Measurements from ENCODE around the gene SIRT7. TPM values are rescaled to one million over a fixed set of nuclear protein-coding genes. Genes with fewer than 3 reads are reported as not detected.
"Not testable (repeated sequence)": the region's sequence is repeated elsewhere in the genome, so short reads cannot be mapped to it uniquely, and the experiment has no call there.

Gene SIRT7
- polyA plus RNA-seq, 4 donors, result 9.6 to 19.6 (median 14.7) TPM

DNA sequence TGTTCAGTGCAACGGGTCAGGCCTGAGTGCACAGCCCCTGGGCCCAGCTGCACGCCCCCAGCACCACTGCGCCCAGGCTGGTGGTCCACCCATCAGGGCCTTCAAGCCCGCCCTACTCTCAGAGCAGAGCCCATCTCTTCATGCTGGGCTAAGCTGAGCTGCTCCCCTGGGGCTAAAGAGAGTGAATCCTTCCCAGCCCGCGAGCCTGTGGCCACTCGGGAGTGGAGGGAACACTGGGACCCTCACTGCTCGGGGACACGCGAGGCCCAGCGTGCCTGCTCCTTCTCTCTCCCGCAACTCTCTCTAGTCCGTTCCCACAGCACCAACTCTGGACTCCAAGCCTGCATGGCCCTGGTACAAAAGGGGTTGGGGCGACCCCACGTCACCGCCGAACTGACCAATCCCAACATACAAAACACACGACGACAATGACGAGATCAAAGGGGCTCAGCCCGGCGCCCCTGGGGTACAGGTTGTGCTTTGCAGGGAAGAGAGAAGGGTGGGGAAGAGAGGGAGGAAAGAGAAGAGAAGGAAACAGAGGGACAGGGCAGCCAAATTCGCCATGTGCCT lies 4.1 kb upstream of the SIRT7 start:
- DNase-seq (ENCODE audit: low read depth in 4 of 4, low spot score in 2 of 4), result no peak

- DNase-seq (ENCODE audit: low read depth in 4 of 4, low spot score in 2 of 4), result no peak
Measured at GRCh38 chr17:81921537-81921862, 3.5 kb upstream of the SIRT7 start.

DNA sequence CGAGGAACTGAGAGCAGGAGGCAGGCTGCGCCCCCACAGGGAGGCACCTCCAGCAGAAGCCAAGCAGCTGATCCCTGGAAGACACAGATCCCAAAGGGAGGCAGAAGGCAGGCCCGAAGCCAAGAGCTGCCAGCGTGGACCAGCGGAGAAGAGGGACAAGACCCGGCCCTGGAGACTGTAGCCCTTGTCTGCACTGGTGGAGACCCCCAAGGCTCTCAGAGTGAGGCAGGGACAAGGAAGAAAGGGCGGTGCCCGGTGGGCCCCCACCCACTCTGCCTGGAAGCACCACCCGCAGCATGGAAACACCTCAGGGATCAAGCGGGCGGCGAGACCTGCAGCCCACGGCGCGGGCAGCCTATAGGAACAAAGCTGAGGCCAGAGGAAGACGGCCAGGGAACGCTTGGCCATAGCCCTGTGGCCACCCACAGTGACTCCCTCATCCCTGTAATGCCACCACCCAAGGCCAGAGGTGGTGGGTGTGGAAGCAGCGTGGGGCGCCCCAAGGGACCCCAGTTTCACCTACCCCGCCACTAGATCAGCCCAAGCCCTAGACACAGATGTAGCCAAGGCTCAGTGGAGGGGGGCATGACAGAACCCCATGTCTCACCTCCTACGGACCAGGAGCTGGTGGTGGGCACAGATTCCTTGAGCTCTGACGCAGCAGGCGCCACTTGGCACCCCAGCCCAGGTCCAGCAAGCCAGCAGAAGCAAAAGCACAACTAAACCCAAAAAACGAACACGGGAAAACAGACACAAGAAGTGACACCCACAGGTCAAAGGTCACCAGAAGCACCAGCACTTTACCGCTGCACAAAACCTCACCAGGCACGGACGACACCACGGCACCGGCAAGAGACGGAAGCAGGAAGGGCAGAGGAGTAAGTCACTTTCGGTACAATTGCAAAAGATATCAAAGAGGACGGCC lies 2.9 kb upstream of the SIRT7 start:
- no peak for DNase-seq (ENCODE audit: low read depth in 4 of 4, low spot score in 2 of 4)

GRCh38 chr17:81918832-81919545 lies 1.0 kb upstream of the SIRT7 start:
- no peak for DNase-seq (ENCODE audit: low read depth in 4 of 4, low spot score in 2 of 4)

DNA sequence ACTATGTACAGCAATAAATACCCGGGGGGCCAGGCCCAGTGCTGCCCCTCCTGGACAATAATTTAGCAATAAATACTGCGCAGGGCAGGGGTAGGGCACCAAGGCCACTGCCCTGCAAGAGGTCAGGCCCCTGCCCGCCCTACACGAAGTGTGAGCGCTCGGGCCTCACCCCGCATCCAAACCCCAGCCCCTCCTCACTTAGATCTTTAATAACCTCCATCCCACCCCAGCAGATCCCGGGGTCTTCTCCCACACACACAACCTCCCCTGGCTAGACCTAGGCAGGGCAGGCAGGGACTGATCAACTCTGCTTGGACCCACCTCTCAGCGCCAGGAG lies 325 bp upstream of the SIRT7 start:
- DNase-seq (ENCODE audit: low read depth in 4 of 4, low spot score in 2 of 4), result not testable (repeated sequence)

DNA sequence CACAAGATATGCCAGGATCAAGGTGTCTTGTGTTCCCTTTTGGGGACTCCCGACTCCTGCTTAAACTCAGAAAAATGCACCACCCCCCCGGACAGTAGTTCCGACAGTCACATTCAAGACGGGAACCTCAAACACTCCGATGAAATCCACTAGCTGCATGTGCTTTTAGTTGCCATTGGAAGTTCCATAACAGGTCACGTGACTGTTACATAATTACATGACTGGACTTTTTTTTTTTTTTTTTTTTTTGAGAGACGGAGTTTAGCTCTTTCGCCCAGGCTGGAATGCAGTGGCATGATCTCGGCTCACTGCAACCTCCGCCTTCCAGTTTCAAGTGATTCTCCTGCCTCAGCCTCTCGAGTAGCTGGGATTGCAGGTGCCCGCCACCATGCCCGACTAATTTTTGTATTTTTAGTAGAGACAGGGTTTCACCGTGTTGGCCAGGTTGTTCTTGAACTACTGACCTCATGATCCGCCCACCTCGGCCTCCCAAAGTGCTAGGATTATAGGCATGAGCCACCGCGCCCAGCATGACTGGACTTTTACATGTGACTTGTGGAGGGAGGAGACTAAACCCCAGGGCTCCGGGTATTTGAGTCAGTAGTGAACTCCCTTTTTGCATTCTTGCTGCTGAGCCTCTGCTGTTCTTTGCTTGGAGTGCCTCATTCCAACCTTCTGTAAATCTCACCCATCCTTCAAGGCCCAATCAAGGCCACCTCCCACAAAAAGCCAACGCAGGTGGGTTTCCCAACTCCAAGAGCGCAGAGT lies 1.6 kb downstream of the SIRT7 start:
- no peak for DNase-seq (ENCODE audit: low read depth in 4 of 4, low spot score in 2 of 4)

GRCh38 chr17:81915331-81915730 lies 2.6 kb downstream of the SIRT7 start:
- DNase-seq (ENCODE audit: low read depth in 4 of 4, low spot score in 2 of 4), result no peak

DNA sequence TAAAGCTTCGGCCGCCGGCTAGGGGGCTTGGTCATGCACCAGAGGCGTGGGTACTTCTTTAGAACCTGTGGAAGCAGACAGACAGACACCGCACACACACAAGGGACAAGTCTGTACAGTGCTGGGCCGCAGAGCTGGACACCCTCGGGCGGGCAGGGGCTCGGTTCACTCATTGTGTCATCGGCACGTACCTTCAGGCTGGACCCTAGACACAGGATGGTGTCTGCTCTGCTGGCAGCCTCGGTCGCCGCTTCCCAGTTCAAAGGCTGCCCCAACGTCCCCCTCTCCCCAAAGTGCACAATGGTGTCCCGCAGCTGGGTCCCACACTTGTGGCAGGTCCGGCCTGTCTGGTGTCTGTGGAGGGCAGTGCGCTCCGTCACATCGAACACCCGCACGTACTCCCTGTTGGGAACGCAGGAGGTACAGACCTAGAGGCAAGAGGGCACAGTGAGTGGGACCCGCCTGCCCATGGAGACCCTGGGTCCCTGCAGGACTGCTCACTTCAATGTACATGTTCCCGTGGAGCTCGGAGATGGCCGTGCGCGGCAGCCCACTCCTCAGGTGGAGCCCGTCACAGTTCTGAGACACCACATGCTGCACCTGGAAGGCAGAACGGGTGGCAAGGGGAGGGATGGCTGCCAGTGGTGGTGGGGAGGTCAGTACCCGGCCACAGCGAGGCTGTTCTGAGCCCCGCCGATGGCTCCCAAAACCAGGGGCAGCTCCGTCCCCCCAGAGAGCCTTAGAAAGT lies 3.7 kb downstream of the SIRT7 start:
- no peak for DNase-seq (ENCODE audit: low read depth in 4 of 4, low spot score in 2 of 4)

GRCh38 chr17:81913394-81914102 lies 4.4 kb downstream of the SIRT7 start:
- DNase-seq (ENCODE audit: low read depth in 4 of 4, low spot score in 2 of 4), result no peak

- DNase-seq (ENCODE audit: low read depth in 4 of 4, low spot score in 2 of 4), result no peak
Measured at GRCh38 chr17:81912441-81913309, 5.3 kb downstream of the SIRT7 start.

DNA sequence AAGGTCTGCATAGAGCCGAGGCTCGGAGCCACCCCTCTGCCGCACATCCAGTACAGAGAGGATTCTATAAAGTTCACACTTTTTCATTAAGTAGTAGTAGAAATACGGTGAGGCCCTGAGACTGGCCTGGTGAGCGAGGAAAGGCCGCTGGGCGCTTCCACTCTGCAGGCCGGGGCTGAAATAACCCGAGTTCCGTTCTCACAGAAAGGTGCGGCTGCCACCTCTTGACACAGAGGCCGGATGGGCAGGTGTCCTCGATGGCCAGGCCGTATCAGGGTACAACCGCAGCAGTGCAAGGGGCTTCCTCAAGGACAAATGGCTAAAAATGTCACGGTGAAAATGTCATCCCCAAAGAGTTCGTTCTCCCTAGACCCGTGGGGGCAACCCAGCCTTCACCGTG lies 6.0 kb downstream of the SIRT7 start:
- DNase-seq (ENCODE audit: low read depth in 4 of 4, low spot score in 2 of 4), result no peak

DNA sequence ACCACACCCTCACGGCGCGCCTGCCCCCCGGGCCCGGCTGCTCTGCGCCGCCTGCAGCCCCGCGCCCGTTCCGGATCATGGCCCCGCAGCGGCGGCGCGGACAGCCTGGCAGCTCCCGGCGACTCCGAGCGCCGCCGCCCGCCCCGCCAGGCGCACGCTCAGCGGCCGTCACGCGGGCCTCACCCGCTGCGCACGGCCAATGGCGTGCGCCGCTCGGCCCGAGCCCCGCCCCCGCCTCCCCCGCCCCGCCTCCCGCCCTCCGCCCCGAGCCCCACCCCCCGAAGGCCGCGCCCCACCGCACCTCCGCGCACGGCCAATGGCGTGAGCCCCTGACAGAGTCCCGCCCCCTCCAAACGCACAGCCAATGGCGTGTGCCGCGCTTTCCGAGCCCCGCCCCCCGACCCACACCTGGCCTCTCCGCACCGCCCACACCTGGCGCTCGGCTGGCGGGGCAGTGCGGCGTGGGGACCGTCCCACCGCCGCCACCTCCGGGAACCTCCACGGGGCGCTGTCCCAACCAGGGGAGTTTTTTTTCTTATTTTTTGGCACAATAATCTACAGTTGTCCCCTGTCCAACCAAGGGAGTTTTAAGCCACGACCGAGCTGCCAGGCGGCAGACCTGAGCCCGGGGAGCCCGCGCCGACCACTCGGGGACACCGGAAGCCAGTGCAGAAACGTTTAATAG lies 6.6 kb downstream of the SIRT7 start, which contains the start of gene PCYT2:
Gene PCYT2, minus strand, starts transcription at position 123 of the 685 bp plus-strand sequence. Its CDS starts 44 bp downstream, at position 79.
- peak in 2 of 4 donors; percentile 73 for DNase-seq (ENCODE audit: low read depth in 4 of 4, low spot score in 2 of 4)

DNA sequence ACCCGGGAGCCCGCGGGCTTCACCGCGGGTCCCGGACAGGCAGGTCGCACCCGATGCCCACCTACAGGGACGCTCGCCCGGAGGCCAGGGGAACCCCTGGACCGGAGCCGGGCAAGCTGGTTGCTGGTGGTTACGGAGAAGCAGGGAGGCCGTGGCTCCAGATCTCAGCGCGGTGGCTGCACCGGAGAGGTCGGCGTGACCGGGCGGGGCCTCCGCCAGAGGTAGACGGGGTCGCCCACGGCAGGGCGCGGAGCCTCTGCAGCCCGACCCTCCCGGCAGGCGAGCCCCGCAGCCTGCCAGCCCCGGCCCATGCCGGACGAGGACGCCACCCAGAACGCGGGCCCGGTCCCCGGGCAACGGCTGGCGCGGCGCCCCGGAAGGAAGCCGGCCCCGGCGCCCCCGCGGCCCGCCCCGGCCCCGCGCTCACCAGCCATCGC lies 7.1 kb downstream of the SIRT7 start:
- no peak for DNase-seq (ENCODE audit: low read depth in 4 of 4, low spot score in 2 of 4)

- DNase-seq (ENCODE audit: low read depth in 4 of 4, low spot score in 2 of 4), result no peak
Measured at GRCh38 chr17:81909966-81910839, 7.8 kb downstream of the SIRT7 start.

DNA sequence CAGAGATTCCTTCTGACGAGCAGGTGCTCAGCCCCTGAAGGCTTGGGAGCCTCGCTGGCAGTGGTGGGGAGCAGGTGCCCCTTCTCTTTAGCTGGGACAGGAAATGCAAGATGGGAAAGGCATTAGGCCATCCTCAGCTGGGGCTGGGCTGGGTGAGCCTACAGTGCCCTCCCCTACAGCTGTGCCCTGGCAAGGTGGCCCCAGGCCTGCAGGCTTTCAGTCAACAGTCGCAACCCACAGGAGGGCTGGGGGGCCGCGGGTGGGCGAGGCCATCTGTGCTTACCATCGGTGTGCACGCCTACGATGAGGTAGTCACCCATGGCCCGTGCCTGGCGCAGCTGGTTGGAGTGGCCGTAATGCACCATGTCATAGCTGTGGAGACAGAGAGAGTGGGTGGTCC lies 8.7 kb downstream of the SIRT7 start:
- DNase-seq (ENCODE audit: low read depth in 4 of 4, low spot score in 2 of 4), result no peak

- DNase-seq (ENCODE audit: low read depth in 4 of 4, low spot score in 2 of 4), result no peak
Measured at GRCh38 chr17:81908793-81909192, 9.2 kb downstream of the SIRT7 start.

All from left renal cortex interstitium (tissue), 4 donors.